ENCODE measurements around the gene AATK. TPM values are rescaled to one million over a fixed set of nuclear protein-coding genes. Genes with fewer than 3 reads are reported as not detected.

AATK gene
- total and polyA plus RNA-seq, 2 of the 13 experiments (the other 11 are each of a cell fraction or from before 2014, with no cell fraction given), result 2.9 to 8.4 TPM

DNA sequence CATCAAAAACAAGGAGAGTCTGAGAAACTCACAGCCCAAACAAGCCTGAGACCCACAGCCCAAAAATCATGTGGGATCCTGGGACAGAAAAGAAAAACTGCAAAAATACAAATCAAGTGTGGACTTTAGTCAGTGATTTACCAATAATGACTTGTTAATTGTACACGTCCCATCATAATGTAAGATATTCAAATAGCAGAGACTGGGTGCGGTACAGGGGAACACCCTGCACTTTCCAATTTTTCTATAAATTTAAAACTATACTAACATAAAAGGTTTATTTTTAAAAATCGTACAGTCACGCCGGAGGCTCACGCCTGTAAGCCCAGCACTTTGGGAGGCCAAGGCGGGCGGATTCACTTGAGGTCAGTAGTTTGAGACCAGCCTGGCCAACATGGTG is 48.0 kb upstream of the AATK start (continued):
- TF ChIP-seq, protein P1, sequence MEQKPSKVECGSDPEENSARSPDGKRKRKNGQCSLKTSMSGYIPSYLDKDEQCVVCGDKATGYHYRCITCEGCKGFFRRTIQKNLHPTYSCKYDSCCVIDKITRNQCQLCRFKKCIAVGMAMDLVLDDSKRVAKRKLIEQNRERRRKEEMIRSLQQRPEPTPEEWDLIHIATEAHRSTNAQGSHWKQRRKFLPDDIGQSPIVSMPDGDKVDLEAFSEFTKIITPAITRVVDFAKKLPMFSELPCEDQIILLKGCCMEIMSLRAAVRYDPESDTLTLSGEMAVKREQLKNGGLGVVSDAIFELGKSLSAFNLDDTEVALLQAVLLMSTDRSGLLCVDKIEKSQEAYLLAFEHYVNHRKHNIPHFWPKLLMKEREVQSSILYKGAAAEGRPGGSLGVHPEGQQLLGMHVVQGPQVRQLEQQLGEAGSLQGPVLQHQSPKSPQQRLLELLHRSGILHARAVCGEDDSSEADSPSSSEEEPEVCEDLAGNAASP (CRISPR knock-in tag; IDR thresholded peaks at IDR 0.05; ENCODE audit: borderline replicate concordance), result no peak
- TF ChIP-seq CEBPB (IDR thresholded peaks at IDR 0.05; ENCODE audit: borderline replicate concordance, low read depth, low read length) (no peak), SMARCE1 (IDR thresholded peaks at IDR 0.05; ENCODE audit: borderline replicate concordance) (no peak), RFX1 (IDR thresholded peaks at IDR 0.05) (no peak), ZNF292 (CRISPR knock-in tag; IDR thresholded peaks at IDR 0.05; ENCODE audit: borderline replicate concordance, low read depth) (no peak), GZF1 (CRISPR knock-in tag; IDR thresholded peaks at IDR 0.05) (no peak)
- TF ChIP-seq, protein P2, sequence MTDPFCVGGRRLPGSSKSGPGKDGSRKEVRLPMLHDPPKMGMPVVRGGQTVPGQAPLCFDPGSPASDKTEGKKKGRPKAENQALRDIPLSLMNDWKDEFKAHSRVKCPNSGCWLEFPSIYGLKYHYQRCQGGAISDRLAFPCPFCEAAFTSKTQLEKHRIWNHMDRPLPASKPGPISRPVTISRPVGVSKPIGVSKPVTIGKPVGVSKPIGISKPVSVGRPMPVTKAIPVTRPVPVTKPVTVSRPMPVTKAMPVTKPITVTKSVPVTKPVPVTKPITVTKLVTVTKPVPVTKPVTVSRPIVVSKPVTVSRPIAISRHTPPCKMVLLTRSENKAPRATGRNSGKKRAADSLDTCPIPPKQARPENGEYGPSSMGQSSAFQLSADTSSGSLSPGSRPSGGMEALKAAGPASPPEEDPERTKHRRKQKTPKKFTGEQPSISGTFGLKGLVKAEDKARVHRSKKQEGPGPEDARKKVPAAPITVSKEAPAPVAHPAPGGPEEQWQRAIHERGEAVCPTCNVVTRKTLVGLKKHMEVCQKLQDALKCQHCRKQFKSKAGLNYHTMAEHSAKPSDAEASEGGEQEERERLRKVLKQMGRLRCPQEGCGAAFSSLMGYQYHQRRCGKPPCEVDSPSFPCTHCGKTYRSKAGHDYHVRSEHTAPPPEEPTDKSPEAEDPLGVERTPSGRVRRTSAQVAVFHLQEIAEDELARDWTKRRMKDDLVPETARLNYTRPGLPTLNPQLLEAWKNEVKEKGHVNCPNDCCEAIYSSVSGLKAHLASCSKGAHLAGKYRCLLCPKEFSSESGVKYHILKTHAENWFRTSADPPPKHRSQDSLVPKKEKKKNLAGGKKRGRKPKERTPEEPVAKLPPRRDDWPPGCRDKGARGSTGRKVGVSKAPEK (CRISPR knock-in tag; IDR thresholded peaks at IDR 0.05; ENCODE audit: borderline replicate concordance), result no peak
- TF ChIP-seq, protein P3, sequence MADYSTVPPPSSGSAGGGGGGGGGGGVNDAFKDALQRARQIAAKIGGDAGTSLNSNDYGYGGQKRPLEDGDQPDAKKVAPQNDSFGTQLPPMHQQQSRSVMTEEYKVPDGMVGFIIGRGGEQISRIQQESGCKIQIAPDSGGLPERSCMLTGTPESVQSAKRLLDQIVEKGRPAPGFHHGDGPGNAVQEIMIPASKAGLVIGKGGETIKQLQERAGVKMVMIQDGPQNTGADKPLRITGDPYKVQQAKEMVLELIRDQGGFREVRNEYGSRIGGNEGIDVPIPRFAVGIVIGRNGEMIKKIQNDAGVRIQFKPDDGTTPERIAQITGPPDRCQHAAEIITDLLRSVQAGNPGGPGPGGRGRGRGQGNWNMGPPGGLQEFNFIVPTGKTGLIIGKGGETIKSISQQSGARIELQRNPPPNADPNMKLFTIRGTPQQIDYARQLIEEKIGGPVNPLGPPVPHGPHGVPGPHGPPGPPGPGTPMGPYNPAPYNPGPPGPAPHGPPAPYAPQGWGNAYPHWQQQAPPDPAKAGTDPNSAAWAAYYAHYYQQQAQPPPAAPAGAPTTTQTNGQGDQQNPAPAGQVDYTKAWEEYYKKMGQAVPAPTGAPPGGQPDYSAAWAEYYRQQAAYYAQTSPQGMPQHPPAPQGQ (CRISPR knock-in tag; IDR thresholded peaks at IDR 0.05; ENCODE audit: borderline replicate concordance), result no peak
- TF ChIP-seq, protein P4, sequence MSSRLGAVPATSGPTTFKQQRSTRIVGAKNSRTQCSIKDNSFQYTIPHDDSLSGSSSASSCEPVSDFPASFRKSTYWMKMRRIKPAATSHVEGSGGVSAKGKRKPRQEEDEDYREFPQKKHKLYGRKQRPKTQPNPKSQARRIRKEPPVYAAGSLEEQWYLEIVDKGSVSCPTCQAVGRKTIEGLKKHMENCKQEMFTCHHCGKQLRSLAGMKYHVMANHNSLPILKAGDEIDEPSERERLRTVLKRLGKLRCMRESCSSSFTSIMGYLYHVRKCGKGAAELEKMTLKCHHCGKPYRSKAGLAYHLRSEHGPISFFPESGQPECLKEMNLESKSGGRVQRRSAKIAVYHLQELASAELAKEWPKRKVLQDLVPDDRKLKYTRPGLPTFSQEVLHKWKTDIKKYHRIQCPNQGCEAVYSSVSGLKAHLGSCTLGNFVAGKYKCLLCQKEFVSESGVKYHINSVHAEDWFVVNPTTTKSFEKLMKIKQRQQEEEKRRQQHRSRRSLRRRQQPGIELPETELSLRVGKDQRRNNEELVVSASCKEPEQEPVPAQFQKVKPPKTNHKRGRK (CRISPR knock-in tag; IDR thresholded peaks at IDR 0.05), result no peak

Data from HepG2 (cell line).